GM19328 (cell line): ENCODE results near the gene RND1.
"Not testable (repeated sequence)": the region's sequence is repeated elsewhere in the genome, so short reads cannot be mapped to it uniquely, and the experiment has no call there.

Experiments
- ATAC-seq: cut with Tn5 transposase; IDR thresholded peaks from one replicate; pipeline ENCODE4 v1.9.1; 2021; ENCODE audit warnings: mild to moderate bottlenecking, moderate library complexity; ENCODE audit not compliant: unreplicated experiment

Gene RND1

DNA sequence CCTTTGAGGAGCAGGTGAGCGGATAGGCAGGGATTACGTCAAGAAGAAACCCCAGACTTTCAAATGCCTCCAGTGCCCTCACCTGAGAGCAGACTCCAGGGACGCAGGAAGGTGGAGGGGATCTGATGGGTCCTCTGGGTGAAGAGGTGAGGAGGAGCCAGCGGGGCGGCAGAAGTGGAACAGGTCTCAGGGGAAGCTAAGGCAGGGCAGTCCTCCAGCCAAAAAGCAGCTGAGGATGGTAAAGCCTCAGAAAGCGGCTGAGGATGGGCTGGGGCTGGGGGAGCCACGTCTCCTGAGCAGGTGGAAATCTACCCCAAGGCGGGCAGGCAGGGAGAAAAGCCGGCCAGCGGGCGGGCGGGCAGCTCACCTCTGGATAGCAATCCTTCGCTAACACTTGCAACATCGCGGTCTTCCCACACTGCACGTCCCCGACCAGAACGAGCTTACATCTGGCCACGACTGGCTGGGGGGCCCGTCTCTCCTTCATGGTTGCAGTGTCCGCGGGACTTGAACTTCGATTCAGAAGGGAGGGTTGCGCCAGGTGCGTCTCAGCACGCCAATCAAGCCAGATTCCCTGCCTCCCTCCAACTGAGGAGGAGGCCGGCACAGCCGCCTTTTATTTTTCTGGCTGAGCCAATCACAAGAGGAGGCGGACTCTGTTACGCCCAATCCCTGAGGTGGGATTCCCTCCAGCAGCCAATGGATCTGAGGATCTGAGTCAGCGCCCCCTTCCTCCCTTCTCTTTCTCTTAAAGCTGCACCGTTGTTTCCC lies at the start of gene RND1:
Gene RND1, minus strand, starts transcription at position 590 of the 771 bp plus-strand sequence. Its CDS starts 103 bp downstream, at position 487.
- peak; percentile 87 for ATAC-seq

DNA sequence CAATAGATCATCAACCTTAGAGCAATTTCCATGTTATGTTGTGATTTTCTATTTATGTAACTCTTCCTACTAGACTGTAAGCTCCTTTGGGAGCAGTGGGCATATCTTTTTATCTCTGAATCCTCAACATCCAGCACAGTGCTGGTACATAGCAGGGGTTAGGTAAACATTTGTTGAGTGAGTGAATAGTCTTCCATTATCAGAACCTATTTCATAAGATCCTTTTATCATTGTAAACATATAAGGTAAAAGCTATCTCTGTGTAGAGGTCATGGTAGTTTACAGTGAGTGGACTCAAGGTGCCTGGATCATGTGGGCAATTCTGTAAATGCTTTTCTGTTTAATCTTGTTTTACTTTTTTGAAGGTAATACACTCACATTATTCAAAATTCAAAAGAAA lies 44.5 kb upstream of the RND1 start:
- ATAC-seq = no peak

DNA sequence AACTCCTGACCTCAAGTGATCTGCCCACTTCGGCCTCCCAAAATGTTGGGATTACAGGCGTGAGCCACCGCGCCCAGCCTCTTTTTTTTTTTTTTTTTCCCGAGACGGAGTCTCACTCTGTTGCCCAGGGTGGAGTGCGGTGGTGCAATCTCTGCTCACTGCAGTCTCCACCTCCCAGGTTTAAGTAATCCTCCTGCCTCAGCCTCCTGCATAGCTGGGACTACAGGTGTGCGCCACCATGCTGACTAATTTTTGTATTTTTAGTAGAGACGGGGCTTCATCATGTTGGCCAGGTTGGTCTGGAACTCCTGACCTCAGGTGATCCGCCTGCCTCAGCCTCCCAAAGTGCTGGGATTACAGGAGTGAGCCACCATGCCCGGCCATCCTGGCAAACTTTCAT lies 44.0 kb upstream of the RND1 start:
- not testable (repeated sequence) for ATAC-seq

DNA sequence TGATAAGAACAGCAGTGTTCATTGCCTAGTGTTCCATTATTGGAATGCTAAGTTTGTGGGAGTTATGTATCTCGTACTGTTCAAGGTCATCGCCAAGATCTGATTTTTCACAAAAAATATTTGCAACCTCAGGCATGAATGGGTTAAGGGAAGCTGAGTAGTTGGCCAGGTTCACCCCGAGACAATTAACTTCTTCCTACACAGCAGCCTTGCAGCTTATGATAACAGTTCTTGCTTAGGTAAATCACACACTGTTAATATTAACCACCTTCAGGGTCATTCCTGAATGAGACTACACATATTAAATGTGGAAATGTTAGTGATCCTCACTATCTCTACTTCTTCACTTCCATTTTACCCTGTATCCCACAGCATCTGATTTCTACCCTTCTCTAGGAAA lies 41.6 kb upstream of the RND1 start:
- no peak for ATAC-seq

DNA sequence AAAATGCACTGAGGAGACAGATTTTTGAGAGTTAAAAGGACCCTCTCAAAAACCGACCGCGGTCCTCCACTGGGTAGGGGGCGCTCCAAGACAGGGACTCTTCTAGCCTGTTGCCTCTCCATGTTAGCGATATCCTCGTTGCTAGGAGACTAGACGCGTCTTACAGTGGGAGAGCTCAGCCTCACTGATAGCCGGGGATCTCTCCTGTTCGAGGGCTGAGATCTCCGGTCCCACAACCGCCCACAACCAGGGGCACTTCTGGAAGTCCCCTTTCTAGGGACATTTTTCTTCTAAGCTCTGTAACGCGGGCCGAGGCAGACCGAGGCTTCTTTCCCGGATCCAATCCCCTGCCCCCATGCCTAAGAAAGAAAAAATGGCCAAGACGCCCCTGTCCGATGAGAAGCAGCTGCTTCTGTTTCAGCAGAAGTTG lies 38.3 kb upstream of the RND1 start:
- peak; percentile 65 for ATAC-seq

DNA sequence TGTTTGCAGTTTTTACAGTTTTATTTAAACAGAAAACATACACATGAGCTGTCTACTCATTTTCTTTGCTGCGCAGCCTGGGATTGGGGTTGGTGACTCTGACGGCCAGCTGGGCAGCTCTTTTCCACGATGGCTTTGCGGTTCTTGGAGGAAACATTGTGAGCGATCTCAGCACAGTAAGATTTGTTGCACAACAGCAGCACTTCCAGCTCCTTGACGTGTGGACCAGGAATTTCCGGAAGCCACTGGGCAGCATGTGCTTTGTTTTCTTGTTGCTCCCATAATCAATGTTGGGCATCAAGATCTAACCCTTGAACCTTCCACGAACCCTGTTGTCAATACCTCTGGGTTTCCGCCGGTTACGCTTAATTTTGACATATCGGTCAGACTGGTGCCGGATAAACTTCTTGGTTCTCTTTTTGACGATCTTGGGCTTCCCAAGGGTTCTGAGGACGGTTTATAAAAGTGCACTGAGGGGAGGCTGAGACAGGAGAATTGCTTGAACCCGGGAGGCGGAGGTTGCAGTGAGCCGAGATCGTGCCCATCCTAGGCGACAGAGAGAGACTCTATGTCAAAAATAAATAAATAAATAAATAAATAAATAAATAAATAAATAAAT lies 37.8 kb upstream of the RND1 start:
- ATAC-seq = no peak

DNA sequence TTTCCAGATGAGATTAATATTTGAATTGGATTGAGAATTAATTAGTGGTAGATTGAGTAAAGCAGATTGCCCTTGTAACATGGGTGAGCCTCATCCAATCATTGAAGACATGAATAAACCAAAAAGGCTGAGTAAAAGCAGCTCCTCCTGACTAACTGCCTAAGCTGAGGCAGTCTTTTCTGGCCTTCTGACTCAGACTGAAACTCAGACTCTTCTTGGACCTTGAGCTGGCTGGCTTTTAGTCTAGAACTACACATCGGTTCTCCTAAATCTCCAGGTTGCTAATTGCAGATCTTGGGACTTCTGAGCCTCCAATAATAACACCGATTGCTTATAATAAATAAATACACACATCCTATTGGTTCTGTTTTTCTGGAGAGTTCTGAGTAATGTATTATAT lies 35.6 kb upstream of the RND1 start:
- ATAC-seq = no peak

DNA sequence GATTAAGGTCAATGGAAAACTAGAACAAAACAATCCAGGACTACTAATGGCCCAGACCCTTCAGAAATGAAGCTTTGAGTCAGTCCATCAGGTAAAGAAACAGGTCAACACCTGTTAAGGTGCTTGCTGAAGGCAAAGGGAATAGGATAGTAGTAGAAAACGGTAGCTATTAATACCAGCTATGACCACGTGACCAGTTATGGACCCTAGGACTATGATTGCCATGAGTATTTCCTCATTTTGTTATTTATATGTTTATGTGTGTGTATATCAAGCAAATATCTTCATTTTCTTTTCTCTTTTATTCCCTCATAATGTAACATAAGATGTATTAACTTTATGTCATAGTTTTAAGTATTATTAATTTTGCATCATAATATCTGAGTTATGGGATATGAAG lies 34.0 kb upstream of the RND1 start:
- no peak for ATAC-seq

DNA sequence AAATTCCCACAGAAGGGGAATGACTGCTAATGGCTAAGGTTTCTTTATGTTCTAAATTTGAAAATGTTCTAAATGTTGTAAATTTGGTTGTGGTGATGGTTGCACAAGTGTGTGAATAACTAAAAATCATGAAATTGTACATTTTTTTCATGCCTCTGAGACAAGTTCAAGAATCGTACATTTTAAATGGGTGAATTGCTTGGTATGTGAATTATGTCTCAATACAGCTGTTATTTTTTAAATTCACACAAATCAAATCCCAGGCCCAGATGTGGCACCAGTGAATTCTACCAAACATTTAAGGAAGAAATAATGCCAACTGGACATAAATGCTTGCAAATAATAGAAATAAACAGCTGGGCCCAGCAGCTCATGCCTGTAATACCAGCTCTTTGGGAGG lies 28.6 kb upstream of the RND1 start:
- no peak for ATAC-seq

DNA sequence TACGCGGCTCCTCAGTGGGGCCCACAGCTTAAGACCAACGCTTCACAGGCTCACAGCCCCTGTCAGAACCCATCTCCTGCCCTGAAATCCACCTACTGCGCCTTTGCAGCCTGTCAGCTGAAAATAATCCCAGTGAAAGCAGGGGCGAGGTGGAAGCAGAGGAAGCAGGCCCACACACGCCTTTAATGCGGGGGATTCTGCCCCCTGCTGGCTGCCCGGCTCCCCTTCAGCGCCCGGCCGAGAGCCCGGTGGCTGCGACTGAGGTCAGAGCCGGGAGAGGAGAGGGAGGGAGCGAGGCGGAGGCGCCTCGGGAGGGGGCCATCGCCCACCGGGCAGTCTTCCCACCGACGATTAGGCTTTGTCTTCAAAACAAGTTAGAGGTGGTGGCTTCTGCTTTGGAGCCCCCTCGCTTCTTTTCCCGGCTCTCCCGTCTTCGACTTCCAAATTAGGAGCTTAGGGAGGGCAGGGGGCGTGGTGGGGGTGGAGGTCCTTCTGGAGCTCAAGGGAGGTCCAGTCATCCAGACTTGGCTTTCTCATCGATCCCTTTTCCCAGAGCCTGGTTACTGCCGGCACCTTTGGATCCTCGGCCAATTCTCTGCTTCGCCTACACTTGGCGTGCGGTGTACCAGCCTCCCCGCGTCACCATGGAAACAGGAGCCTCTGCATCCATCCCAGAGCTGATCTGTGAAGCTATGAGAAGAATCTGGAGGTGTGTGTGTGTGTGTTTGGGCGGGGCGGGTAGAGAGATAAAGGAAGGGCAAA lies 25.2 kb upstream of the RND1 start:
- ATAC-seq = no peak

DNA sequence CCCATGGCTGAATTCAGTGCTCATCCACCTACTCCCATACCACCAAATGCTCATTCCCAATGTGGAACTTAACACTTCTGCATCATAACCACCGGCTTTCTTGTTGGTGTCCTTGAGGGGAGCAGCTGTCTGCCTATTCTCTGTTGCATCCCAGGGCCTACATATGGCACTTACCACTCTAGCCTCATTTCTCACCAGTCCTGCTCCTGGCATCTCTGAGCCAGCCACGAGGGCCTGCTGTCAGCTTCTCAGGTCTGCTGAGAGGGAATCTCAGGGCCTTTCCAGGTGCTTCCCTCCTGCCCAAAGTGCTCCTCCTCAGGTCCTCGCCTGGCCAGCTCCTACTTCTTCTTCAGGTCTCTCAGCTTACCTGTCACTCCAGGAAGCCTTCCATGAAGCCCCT lies 24.0 kb upstream of the RND1 start:
- no peak for ATAC-seq

DNA sequence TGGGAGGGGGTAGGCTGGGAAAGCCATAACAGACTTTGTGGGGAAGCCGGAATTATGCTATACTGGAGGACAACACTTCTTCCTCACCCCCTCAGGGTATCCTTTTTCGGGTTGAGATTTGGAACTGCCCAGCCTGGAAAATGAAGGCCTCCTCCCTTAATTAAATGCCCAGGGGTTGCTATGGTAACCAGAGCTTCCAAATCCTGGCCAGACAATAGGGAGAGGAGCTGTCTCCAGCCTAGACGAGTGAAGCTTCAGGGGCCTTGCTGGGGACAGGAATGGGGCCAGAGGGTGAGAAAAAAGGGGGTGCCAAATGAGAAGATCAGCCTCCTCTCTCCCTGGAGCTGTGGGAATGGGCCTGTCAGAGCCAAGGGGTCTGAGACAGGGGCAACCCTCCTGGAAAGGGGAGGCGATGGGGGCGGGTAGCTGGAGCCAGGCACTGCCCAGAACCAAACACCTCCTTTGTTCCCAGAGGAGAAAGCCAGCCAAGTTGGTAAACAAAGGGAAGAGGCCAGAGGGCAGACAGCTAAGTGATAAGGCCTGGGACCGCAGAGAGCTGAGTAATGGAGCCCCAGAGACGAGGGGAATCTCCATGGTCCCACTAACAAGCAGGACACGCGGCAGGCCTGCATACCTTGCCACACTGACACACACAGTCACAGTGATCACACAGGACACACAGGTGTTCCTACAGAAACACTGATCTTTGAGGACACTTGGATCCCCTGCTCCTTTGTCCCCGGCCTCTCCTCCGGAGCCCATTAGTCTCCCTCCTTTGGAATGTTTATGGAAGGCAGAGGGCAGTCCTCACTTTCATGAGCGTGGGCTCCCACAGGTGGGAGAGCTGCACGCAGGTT lies 17.9 kb upstream of the RND1 start:
- ATAC-seq = no peak

DNA sequence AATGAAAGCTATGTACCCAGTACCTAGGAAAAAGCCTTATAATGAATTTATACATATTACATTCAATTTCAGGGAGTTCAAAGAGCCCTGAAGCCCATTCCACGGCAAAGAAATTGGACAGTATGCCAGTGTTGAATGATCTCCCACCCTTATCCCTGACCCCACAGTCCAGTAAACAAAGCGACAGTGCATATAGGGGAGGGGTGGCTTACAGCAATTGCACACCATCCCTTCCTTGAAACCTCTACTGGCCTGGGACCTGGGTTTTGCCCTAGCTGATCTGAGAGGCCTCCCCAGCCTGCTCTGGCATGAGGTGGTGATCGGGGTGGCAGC lies 17.3 kb upstream of the RND1 start:
- ATAC-seq = no peak

DNA sequence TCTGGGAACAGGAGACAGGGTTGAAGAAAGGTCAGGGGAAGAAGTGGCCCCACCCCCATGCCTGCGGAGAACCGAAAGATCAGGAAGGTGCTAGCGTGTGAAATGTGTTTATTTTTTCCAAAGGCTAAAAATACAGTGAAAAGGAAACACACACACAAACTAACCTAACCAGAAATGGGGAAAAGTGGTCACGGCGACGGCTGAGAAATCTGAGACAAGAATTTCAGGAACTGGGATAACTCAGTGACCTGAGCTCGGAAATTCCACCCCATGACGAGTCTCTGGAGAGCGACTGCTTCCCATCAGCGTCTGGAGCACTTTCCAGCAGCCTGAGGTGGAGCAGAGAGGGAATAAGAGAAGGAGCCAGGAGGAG lies 16.6 kb upstream of the RND1 start:
- ATAC-seq = no peak

DNA sequence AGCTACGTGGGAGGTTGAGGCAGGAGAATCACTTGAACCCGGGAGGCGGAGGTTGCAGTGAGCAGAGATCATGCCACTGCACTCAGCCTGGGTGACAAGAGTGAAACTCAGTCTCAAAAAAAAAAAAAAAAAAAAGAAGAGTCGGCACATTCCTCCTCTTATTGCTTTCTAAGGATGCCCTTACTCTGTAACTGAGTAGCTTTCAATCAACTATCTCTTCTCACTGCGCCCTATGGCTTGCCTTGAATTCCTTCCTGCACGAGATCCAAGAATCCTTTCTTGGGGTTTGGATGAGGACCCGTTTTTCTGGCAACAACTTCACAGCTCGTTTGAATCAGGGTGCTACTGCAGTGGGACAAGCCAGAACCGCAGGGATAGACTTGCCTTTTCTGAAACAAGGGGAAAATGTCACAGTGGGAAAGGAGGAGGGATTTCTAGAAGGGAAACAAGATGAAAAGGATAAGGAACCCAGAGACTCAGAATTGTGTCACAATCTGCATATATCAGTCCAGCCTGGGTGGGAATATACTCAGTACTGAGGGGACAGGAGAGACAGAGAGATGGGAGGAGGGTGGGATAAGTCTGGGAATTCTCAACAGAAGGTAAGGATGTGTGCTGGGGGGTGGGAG lies 16.1 kb upstream of the RND1 start:
- ATAC-seq = no peak

DNA sequence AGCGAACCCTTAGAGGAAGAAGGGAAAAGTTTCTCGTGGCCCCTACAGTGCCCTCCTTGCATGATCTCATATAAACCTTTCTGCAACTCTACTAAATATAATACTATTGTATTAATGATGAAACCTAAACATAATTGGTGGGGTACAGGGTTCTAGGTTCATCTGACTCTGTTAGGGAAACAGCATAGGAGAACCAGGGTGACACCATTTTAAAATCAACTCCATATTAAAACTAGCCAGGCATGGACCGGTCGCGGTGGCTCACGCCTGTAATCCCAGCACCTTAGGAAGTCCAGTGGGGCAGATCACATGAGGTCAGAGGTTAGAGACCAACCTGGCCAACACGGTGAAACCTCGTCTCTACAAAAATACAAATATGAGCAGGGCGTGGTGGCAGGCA lies 15.0 kb upstream of the RND1 start:
- ATAC-seq = no peak

DNA sequence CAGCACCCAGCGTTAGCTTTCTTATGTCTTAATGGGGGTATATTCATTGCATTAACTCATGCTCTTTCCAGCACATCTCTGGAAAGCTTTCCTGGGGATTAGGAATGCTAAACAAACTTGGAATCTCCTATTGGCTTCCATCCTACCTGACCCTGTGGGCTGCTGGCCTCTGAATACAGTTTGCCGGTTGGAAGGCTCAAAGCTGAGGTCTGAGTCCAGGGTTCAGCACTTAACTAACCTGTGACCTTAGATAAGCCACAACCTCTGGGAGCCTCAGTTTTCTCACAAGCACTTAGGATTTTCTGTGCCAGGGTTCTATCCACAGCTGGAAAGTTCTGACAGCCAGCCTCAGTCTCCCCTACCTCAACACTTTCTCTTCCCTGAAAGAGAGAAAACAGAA lies 12.9 kb upstream of the RND1 start:
- no peak for ATAC-seq

DNA sequence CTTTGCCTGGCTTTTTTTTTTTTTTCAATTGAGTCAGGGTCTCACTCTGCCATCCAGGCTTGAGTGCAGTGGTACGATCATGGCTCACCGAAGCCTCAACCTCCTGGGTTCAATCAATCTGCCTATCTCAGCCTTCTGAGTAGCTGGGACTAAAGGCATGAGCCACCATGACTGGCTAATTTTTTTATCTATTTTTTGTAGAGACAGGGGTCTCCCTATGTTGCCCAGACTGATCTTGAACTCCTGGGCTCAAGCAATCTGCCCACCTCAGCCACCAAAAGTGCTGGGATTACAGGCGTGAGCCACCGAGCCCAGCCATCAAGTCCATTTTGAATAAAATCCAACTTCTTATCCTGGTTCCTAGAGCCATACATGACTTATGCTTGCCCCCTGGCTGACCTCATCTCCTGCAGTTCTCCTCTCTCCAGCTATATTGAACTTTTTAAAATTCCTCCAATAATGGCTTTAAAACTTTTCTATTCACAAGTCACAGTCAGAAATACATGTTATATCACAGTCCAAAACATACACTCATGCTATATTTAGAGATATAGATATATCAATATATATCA lies 10.4 kb upstream of the RND1 start:
- no peak for ATAC-seq

DNA sequence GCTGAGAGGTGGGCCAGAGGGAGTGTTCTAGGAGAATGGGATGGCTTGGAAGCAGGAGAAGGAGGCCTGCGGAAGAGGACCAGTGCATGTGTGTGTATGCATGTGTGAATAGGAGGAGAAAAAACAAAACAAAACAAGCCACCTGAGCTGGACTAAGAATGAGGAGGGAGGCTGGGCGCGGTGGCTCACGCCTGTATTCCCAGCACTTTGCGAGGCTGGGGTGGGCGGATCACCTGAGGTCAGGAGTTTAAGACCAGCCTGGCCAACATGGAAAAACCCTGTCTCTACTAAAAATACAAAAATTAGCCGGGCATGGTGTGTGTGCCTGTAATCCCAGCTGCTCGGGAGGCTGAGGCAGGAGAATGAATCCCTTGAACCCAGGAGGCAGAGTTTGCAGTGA lies 7.9 kb upstream of the RND1 start:
- ATAC-seq = not testable (repeated sequence)

DNA sequence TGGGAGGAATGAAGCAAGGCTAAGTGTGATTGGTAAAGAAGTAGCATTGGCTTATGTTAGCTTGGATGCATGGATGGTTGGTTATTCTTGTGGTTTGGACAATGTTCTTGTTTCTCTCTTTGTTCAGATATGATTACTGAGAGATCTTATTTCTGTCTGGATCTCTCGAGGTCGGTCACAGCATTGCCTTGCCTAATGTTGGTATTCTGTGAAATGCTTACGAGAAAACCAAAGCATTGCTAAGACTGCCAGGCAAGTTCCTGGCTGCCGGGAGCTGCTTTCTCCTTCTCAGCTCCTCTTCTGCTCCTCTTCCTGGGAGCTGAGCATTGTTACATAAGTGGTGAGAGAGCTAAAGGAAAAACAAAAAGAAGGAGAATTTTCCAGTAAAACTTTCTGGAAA lies 7.4 kb upstream of the RND1 start:
- no peak for ATAC-seq
